ENCODE results near the gene NRCAM.

DNA sequence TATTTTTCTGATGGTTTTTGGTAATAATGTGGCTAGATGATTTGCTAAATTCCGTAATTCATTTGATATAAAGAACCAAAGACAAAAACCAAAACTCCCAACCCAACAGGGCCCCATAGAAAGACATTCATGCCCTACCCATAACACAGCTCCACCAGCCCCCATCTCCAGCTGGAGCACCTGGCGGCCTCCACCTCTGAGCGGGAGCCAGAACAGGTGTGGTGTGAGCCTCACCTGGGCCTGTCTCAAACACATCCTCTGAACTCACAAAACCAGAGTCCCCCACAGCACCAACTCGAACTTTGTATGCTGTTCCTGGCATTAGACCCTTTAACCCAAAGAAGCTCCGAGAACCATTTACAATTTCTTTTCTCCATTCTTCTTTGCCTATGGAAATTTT lies 289.5 kb downstream of the NRCAM start:
- no peak for TF ChIP-seq CTCF (IDR thresholded peaks at IDR 0.05)
- TF ChIP-seq POLR2AphosphoS5 (IDR thresholded peaks at IDR 0.05): no peak
- no peak for TF ChIP-seq POLR2A (IDR thresholded peaks at IDR 0.05)
- no peak for TF ChIP-seq EP300 (IDR thresholded peaks at IDR 0.05)

All from sigmoid colon (tissue), 4 donors.